Measurements from ENCODE around the gene SPATA7.

Gene SPATA7

DNA sequence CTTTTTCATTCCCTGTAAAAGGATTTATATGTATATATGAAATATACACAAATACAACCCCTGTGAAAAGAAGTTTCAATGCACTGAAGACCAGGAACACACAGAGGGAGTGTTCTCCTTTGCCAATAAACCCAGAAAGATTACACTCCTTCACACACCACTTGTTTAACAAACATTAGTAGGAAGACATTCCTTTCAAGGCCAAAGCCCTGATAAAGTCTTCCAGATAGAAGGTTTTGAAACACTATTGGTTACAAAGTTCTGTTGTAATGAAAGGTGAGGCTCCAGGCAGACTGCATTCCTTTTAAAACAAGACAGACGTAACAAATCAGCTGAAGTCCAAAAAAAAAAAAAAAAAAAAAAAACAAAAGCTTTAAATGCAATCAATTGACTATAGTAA lies 88.3 kb downstream of the SPATA7 start:
- ChIA-PET CTCF (no interaction called here), POLR2A (no interaction called here)
- no peak for TF ChIP-seq TARDBP (IDR thresholded peaks at IDR 0.05)
- no peak for TF ChIP-seq SP1 (IDR thresholded peaks at IDR 0.05)
- TF ChIP-seq SUZ12 (IDR thresholded peaks at IDR 0.05) = no peak
- TF ChIP-seq NFRKB (IDR thresholded peaks at IDR 0.05) = no peak
- TF ChIP-seq CTBP1 (IDR thresholded peaks at IDR 0.05; ENCODE audit: borderline replicate concordance) = no peak
- TF ChIP-seq ELF4 (IDR thresholded peaks at IDR 0.05) = no peak
- TF ChIP-seq FOXA1 (IDR thresholded peaks at IDR 0.05) = no peak
- TF ChIP-seq FOXM1 (IDR thresholded peaks at IDR 0.05; ENCODE audit: borderline replicate concordance) = no peak
- TF ChIP-seq FOXK2 (IDR thresholded peaks at IDR 0.05) = no peak
- TF ChIP-seq ARNT (IDR thresholded peaks at IDR 0.05) = no peak

DNA sequence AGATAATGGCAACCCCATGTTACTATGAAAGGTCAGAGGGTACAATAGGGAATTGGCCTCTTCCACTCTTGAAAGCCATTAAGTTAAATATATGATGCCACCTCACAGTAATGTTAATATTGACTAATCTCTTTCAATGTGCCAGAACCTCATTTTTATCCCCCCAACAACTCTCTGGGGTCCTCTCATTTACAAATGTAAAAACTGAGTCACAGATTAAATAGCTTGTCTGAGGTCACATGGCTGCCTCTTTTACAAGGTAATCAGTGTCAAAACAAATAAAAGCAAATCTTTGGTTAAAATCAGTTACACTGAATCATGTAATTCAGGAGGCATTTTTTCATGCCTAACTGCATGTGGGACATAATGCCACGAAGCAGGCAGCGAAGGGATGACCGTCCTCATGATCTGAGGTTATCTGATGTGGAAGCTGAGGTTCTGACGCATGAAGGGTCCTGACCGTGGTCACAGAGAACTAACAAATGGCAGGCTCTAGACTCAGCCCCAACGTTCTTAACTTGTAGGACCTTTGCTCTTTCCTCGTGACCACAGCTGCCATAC lies 90.8 kb downstream of the SPATA7 start:
- no peak for DNase-seq (ENCODE audit: extremely low spot score)
- CTCF ChIA-PET = no interaction called here
- POLR2A ChIA-PET = no interaction called here

More for the DNA sequence above, 88.3 kb downstream of the SPATA7 start:
- DNase-seq (ENCODE audit: extremely low spot score) = no peak

DNA sequence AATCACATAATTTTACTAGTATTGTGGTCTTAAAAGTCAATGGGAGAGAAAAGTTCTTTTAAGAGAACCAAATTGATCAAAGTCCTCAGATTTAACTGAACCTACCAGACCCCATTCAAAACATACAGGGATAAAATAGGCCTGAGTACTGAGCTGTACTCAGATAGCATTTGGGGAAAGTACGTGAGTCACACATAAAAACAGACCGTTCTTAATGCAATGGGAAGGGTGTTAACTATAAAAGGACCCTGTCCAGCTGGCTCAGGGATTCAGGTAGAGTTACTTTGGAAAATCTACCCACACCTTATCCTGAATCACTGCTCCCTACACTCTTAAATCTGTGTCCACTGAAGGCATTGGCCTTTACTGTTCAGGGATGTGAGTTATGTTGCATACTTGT lies 91.4 kb downstream of the SPATA7 start:
- POLR2A ChIA-PET = no interaction called here
- CTCF ChIA-PET = no interaction called here
- no peak for TF ChIP-seq FOXA1 (IDR thresholded peaks at IDR 0.05)
- no peak for TF ChIP-seq HDGF (IDR thresholded peaks at IDR 0.05; ENCODE audit: borderline replicate concordance)
- TF ChIP-seq TARDBP (IDR thresholded peaks at IDR 0.05) = no peak
- no peak for DNase-seq (ENCODE audit: extremely low spot score)

More for the DNA sequence above, 90.8 kb downstream of the SPATA7 start:
- TF ChIP-seq FOXM1 (IDR thresholded peaks at IDR 0.05; ENCODE audit: borderline replicate concordance) = no peak
- TF ChIP-seq FOXK2 (IDR thresholded peaks at IDR 0.05) = no peak
- no peak for TF ChIP-seq SP1 (IDR thresholded peaks at IDR 0.05)
- no peak for TF ChIP-seq TARDBP (IDR thresholded peaks at IDR 0.05)
- TF ChIP-seq SUZ12 (IDR thresholded peaks at IDR 0.05) = no peak
- TF ChIP-seq BHLHE40 (IDR thresholded peaks at IDR 0.05; ENCODE audit: borderline replicate concordance) = no peak
- no peak for TF ChIP-seq LEF1 (IDR thresholded peaks at IDR 0.05; ENCODE audit: borderline replicate concordance)
- TF ChIP-seq CTBP1 (IDR thresholded peaks at IDR 0.05; ENCODE audit: borderline replicate concordance) = no peak
- TF ChIP-seq ELF4 (IDR thresholded peaks at IDR 0.05) = no peak
- TF ChIP-seq L3MBTL2 (conservative IDR thresholded peaks at IDR 0.05) = no peak
- TF ChIP-seq HDGF (IDR thresholded peaks at IDR 0.05; ENCODE audit: borderline replicate concordance) = no peak
- TF ChIP-seq NFRKB (IDR thresholded peaks at IDR 0.05) = no peak
- no peak for TF ChIP-seq FOXA1 (IDR thresholded peaks at IDR 0.05)
- TF ChIP-seq ARNT (IDR thresholded peaks at IDR 0.05) = no peak
- TF ChIP-seq, protein P1, sequence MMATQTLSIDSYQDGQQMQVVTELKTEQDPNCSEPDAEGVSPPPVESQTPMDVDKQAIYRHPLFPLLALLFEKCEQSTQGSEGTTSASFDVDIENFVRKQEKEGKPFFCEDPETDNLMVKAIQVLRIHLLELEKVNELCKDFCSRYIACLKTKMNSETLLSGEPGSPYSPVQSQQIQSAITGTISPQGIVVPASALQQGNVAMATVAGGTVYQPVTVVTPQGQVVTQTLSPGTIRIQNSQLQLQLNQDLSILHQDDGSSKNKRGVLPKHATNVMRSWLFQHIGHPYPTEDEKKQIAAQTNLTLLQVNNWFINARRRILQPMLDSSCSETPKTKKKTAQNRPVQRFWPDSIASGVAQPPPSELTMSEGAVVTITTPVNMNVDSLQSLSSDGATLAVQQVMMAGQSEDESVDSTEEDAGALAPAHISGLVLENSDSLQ (IDR thresholded peaks at IDR 0.05) = no peak
- no peak for TF ChIP-seq ZNF384 (IDR thresholded peaks at IDR 0.05)

DNA sequence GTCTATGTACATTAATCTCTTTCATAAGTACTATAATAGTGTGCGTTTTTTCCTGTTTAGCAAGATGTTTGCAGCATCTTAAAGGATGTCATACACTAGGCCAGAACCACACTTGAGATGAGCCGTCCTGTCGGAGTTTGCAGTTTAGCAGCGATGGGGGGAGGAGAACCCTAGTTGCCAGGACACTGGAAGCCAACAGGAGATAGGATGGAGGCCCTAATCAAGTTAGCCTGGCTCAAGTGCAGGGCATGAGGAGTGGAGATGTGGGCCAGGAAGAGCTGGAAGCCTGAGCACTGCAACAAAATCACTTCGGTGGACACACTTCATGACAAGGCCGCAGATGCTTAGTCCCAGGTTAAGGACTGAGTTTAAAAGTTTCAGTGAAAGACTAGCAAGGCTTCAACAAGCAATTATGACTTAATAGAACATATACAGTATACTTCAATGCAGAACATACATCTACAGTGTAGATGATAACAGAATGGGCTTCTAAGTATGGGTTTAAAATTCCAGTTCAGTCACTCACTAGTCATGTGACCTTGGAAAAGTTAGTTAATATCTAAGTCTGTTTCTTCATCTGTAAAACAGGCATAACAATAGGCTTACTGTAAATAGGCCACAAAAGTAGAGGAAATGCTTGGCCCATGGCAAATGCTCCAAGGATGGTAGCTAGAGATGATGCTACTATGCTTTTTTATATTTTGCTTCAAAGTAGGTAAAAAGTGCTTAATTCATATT lies 92.2 kb downstream of the SPATA7 start:
- TF ChIP-seq, protein P1 (IDR thresholded peaks at IDR 0.05) = no peak
- TF ChIP-seq BHLHE40 (IDR thresholded peaks at IDR 0.05; ENCODE audit: borderline replicate concordance) (no peak), ARNT (IDR thresholded peaks at IDR 0.05) (no peak), FOXM1 (IDR thresholded peaks at IDR 0.05; ENCODE audit: borderline replicate concordance) (no peak), SUZ12 (IDR thresholded peaks at IDR 0.05) (no peak), ZNF384 (IDR thresholded peaks at IDR 0.05) (no peak)
- CTCF ChIA-PET = no interaction called here
- DNase-seq (ENCODE audit: extremely low spot score) = no peak
- POLR2A ChIA-PET = no interaction called here

DNA sequence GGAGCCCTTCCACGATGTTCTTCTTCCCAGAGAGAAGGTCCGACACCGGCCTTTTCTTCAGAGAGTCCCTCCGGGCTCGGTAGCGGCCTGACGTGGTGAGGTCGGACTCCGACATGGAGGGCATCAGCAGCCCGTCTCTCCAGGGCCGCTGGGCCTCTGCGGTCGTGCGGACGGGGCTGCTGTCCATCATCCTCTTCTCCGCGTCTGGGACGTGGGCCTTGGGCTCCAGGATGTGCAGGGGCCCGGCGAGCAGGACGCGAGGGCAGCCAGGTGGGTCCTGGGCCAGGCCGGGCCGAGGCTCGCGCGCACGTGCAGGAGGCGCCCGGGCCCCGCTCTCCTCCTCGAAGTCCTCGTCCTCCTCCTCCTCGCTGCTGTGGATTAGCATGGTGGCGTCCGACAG lies 93.5 kb downstream of the SPATA7 start:
- no peak for DNase-seq (ENCODE audit: extremely low spot score)
- no peak for TF ChIP-seq LEF1 (IDR thresholded peaks at IDR 0.05; ENCODE audit: borderline replicate concordance)
- TF ChIP-seq SP1 (IDR thresholded peaks at IDR 0.05) = no peak
- no peak for TF ChIP-seq BHLHE40 (IDR thresholded peaks at IDR 0.05; ENCODE audit: borderline replicate concordance)
- no peak for TF ChIP-seq L3MBTL2 (conservative IDR thresholded peaks at IDR 0.05)
- TF ChIP-seq, protein P1 (IDR thresholded peaks at IDR 0.05) = no peak
- TF ChIP-seq CTBP1 (IDR thresholded peaks at IDR 0.05; ENCODE audit: borderline replicate concordance) = no peak
- no peak for TF ChIP-seq TARDBP (IDR thresholded peaks at IDR 0.05)
- no peak for TF ChIP-seq NFRKB (IDR thresholded peaks at IDR 0.05)
- TF ChIP-seq SUZ12 (IDR thresholded peaks at IDR 0.05) = no peak
- no peak for TF ChIP-seq FOXK2 (IDR thresholded peaks at IDR 0.05)
- TF ChIP-seq FOXA1 (IDR thresholded peaks at IDR 0.05) = no peak
- ChIA-PET CTCF (no interaction called here), POLR2A (no interaction called here)

DNA sequence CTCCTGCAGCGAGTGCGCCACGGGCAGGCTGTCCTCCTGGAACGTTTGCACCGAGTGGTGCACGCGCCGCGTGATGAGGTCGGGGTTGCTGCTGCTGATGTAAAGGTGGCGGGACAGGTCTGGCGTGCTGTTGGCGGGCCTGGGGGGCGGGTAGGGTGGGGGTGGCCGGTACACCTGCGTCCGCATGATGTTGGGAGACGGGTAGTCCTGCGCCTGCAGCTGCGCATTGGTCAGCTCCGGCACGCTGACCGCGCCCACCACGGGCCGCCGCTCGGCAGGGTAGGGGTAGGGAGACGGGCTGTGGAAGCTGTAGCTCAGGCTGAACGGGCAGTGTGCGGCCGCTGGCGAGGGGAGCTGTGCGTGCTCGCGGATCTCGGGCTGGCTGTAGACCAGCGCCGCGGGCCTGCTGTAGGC lies 94.1 kb downstream of the SPATA7 start:
- ChIA-PET POLR2A (no interaction called here), CTCF (no interaction called here)
- DNase-seq (ENCODE audit: extremely low spot score) = no peak

More for the DNA sequence above, 94.1 kb downstream of the SPATA7 start:
- TF ChIP-seq, protein P1 (IDR thresholded peaks at IDR 0.05) = no peak
- no peak for TF ChIP-seq BHLHE40 (IDR thresholded peaks at IDR 0.05; ENCODE audit: borderline replicate concordance)
- TF ChIP-seq CTBP1 (IDR thresholded peaks at IDR 0.05; ENCODE audit: borderline replicate concordance) = no peak
